ENCODE measurements around the gene CFAP73. TPM values are rescaled to one million over a fixed set of nuclear protein-coding genes. Genes with fewer than 3 reads are reported as not detected.

Gene CFAP73
- total RNA-seq, 2 donors from 2014 or later = not detected

DNA sequence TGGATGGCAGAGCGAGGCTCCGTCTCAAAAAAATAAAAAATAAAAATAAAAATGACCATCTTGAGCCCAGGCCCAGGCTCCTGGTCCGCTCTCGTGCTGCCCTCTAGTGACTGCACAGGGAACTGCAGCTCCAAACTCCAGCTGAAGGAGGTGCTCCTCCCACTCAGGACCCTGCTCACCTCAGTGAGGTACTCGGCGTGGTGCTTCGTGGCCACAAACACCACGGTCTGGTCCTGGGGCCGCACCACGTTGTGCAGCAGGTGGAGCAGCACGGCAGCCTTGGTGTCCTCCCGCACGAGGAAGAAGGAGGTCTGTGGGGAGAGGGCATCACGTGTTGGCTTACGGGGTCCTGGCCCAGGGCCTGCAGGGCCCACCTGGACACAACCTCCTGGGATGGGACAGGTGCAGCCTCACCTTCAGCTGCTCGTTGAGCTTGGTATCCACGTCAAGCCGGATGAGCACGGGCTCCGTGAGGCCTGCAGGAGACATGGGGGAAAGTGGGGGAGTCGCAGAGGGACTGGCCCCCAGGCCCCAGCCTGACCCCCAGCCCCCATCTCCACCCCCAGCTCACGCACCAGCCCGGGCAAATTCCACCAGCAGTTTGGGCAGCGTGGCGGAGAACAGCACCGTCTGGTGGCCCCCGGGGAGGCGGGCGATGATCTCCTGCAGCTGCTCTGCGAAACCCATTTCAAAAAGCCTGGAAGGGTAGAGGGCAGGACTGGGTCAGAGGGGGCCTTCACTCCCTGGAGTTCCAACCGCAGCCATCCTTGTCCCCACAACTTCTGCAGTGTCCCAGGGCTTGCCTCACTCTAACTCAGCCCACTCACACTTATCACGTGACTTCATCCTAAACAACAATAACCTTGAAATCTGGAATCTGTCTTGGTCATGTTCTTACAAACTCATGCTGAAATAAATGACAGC lies 25.2 kb downstream of the CFAP73 start:
- Histone ChIP-seq H3K27ac (ENCODE audit: low read depth, low read length) (no peak overlapping the region), H3K4me1 (ENCODE audit: control insufficient read depth, insufficient read depth, low read length) (no peaks in the 10 kb centered on the region), H3K36me3 (ENCODE audit: control insufficient read depth, insufficient read depth, low read length) (peaks cover 78% of the 10 kb centered on the region), H3K9me3 (ENCODE audit: control insufficient read depth, low read length) (no peaks in the 10 kb centered on the region), H3K27me3 (ENCODE audit: control insufficient read depth, insufficient read depth, low read length, poor library complexity, severe bottlenecking) (no peaks in the 10 kb centered on the region), H3K4me3 (ENCODE audit: low read length) (no peak overlapping the region), H3K9ac (ENCODE audit: extremely low read depth, low read length, poor library complexity, severe bottlenecking) (no peak overlapping the region)
- Mint-ChIP-seq H3K4me1 (no peaks in the 10 kb centered on the region), H3K27me3 (ENCODE audit: insufficient read depth) (no peaks in the 10 kb centered on the region), H3K9me3 (no peaks in the 10 kb centered on the region), H3K36me3 (ENCODE audit: low read depth) (peaks cover 87% of the 10 kb centered on the region), H3K4me3 (no peak overlapping the region), H3K27ac (no peak overlapping the region)
- WGBS, 2 experiments (ENCODE audit: insufficient coverage in 1 of 2, insufficient read length in 1 of 2) = 76 to 82% methylated on average over 7 to 31 of the region's 32 CpGs
- TF ChIP-seq CTCF (conservative IDR thresholded peaks at IDR 0.05) = peak; percentile 99
- peak; percentile 97 for DNase-seq

- TF ChIP-seq CTCF (conservative IDR thresholded peaks at IDR 0.05) = no peak
- Histone ChIP-seq H3K27me3 (ENCODE audit: control insufficient read depth, insufficient read depth, low read length, poor library complexity, severe bottlenecking) (no peaks in the 10 kb centered on the region), H3K9ac (ENCODE audit: extremely low read depth, low read length, poor library complexity, severe bottlenecking) (no peak overlapping the region), H3K4me3 (ENCODE audit: low read length) (no peak overlapping the region), H3K9me3 (ENCODE audit: control insufficient read depth, low read length) (no peaks in the 10 kb centered on the region), H3K36me3 (ENCODE audit: control insufficient read depth, insufficient read depth, low read length) (peaks cover 63% of the 10 kb centered on the region), H3K27ac (ENCODE audit: low read depth, low read length) (no peak overlapping the region), H3K4me1 (ENCODE audit: control insufficient read depth, insufficient read depth, low read length) (no peaks in the 10 kb centered on the region)
- no peak for DNase-seq
- Mint-ChIP-seq H3K9me3 (no peaks in the 10 kb centered on the region), H3K4me1 (no peaks in the 10 kb centered on the region), H3K4me3 (no peak overlapping the region), H3K27ac (no peak overlapping the region), H3K27me3 (ENCODE audit: insufficient read depth) (no peaks in the 10 kb centered on the region), H3K36me3 (ENCODE audit: low read depth) (peaks cover 68% of the 10 kb centered on the region)
- 92% methylated on average over 13 to 14 of the region's 14 CpGs for WGBS, 2 experiments (ENCODE audit: insufficient coverage in 1 of 2, insufficient read length in 1 of 2)
These were observed 29.5 kb downstream of the CFAP73 start for GRCh38 chr12:113179023-113179422.

DNA sequence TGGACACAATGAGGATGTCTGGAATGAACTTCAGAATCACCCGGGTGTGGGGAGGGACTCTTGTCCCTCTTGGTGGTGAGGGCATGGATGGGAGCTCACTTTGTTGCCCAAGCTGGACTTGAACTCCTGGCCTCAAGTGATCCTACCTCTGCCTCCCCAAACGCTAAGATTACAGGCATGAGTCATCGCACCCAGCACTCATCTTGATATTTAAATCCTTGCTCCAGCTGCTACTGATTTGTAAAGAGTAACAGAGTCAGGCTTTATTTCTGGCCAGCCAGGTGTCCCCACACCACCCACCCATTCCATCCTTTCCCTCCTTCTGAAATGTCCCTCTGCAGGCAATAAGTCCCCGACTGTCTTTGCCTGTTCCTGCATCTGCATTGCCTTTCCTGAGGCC lies 30.8 kb downstream of the CFAP73 start:
- Mint-ChIP-seq H3K9me3 (no peaks in the 10 kb centered on the region), H3K36me3 (ENCODE audit: low read depth) (peaks cover 60% of the 10 kb centered on the region), H3K27ac (no peak overlapping the region), H3K4me1 (no peaks in the 10 kb centered on the region), H3K4me3 (no peak overlapping the region), H3K27me3 (ENCODE audit: insufficient read depth) (no peaks in the 10 kb centered on the region)
- Histone ChIP-seq H3K4me1 (ENCODE audit: control insufficient read depth, insufficient read depth, low read length) (no peaks in the 10 kb centered on the region), H3K36me3 (ENCODE audit: control insufficient read depth, insufficient read depth, low read length) (peaks cover 61% of the 10 kb centered on the region), H3K4me3 (ENCODE audit: low read length) (no peak overlapping the region), H3K27me3 (ENCODE audit: control insufficient read depth, insufficient read depth, low read length, poor library complexity, severe bottlenecking) (no peaks in the 10 kb centered on the region), H3K9me3 (ENCODE audit: control insufficient read depth, low read length) (no peaks in the 10 kb centered on the region), H3K27ac (ENCODE audit: low read depth, low read length) (no peak overlapping the region), H3K9ac (ENCODE audit: extremely low read depth, low read length, poor library complexity, severe bottlenecking) (no peak overlapping the region)
- WGBS, 2 experiments (ENCODE audit: insufficient coverage in 1 of 2, insufficient read length in 1 of 2) = 91 to 93% methylated on average over 4 of the region's 4 CpGs
- DNase-seq = no peak
- TF ChIP-seq CTCF (conservative IDR thresholded peaks at IDR 0.05) = no peak

All from endodermal cell (in vitro differentiated cells).